K562 treated with DMSO at 1 percent for 48 hours (cell line): ENCODE results near the gene UCKL1. TPM values are rescaled to one million over a fixed set of nuclear protein-coding genes. Genes with fewer than 3 reads are reported as not detected.

Experiments used
- total RNA-seq: library from RNA; unstranded; fragments of 300-600 nt; gene quantifications from 2 replicates; pipeline ENCODE4 v1.2.3, GENCODE V29; 2022; ENCODE audit warnings: low replicate concordance; ENCODE audit errors: extremely low read depth

The UCKL1 gene
- total RNA-seq, result not detected in 2 replicates

GRCh38 chr20:63955827-63956663 is at the start of gene UCKL1:
TSS of gene UCKL1 (minus strand) at chr20:63956416. CDS start at chr20:63956372, 44 bp downstream.

DNA sequence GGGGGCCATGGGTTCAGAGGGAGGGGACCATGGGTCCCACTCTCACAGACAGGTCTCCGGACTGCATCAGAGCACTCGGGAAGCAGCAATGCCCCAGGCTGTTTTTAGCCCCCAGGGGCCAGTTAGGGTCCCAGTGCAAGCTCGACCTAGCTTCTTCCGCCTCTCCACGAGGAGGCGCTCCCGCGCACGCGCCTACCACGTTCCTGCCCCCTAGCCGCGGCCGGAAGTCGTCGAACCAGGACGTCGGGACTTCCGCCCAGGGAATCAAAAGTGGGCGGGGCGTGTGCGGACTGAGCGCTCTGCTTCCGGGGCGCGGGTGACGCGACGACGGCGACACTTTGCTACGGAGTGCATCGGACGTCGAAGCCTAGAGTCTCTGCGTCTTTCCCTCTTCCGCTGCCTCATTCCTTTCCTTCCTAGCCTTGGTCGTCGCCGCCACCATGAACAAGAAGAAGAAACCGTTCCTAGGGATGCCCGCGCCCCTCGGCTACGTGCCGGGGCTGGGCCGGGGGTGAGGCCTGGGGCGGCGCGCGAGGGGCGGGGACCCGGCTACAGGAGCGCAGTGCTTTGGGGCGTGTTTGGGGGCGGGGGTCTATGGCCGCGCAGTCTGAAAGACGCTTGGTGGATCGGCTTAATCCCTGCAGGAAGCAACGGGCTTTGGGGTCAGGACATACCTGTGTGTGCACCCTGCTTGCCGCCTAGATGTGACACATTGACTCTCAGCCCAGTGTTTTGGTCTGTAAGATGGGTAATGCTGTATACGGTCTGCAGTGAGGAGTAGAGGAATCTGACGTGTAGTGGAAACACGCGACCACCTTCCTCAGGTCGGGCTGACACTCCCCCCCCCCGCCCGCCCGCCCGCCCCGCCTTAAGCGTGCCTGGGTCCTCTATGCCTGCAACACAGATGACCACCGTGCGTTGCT is 24.9 kb upstream of the UCKL1 start, which contains the start of gene PRPF6:
Gene PRPF6 (plus strand): TSS at position 327 of the 923 bp plus-strand sequence. CDS start 114 bp downstream, at position 441.

DNA sequence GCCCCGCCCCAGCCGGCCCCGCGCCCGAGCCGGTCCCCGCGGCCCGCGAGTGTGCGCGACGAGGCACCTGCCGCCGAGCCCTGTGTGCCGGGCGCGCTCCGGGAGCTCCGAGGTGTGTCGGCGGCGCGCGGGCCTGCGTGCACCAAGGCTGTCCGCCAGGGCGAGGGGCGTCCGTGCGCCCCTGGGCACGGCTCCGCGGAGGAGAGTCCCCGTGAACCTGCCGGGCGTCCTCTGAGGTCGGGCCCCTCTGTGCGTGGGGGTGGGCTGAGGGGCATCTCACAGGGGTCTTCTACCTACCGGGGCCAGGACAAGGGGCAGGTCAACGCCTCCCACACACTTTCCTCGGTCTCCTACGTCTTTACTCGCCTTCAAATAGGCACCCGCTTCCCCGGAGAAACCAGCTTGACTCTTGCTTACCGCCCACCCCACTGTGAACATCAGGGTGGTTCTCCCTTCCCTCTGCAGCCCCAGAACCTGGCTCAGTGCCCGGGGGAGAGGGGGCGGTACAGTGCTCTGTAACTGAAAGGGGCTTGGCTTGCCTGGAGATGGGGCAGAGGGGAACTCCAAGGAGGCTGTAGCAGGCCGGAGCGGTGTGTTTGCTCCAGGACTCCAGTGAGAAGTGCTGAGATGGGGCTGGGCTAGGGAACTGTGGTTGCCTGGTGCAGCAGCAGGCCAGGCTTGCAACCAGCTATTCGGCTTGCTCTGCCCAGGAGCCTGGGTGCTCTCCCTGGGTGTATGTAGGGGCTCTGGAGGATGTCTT is 23.5 kb upstream of the UCKL1 start, which contains the start of gene SAMD10:
Gene SAMD10 (minus strand): TSS at position 86 of the 760 bp plus-strand sequence. CDS start 175 bp downstream, outside the sequence.

GRCh38 chr20:63969838-63970713 is 13.9 kb upstream of the UCKL1 start, which contains the start of gene ZNF512B:
TSS of gene ZNF512B (minus strand) at chr20:63969930. CDS start at chr20:63967950, 1,980 bp downstream.

DNA sequence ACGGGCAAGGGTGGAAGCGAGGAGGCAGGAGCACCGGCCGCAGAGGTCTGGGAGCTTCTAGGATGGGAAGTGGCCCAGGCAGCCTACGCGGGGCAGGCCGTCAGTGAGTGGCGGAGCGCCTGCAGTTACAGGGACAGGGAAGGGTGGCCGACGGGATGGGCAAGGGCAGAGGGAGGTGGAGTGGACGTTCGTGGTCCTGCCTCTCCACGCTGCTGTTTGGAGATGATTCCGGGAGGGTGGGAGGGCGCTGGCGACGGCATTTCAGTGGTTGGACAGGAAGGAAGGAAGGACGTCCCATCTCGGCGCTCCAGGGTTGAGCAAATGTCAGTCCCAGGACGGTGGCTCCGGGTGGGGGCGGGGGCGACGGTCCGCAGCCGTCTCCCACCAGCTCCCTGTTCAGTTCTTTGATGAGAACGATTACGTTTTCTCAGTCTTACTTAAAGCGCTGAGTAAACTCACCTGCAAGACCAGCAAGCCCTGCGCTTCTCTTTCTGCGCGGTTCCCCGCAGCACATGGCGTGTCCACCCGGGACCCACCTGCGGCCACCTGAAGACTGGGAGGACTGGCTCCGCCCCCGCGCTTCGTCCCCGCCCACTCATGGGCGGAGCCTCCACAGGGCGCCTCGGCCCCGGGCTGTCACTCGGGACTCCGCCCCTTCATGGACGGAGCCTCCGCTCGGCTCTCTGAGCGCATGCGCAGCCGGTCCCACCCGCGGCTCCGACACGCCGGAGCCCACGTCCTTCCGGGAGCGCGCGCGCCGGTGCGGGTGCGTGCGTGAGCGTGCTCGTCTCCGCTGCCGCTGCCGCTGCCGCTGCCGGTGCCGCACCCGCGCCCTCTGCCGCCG is 61.6 kb downstream of the UCKL1 start, which contains the start of gene DNAJC5:
Gene DNAJC5 (plus strand): TSS at position 769 of the 844 bp plus-strand sequence. CDS start 33,220 bp downstream, outside the sequence.

Other genes with a start within 250 kb of the UCKL1 start
- not detected in 2 replicates for gene ARFRP1, start 248.4 kb downstream of the UCKL1 start, total RNA-seq
- gene ZGPAT, start 248.4 kb downstream of the UCKL1 start, total RNA-seq, result not detected in 2 replicates
- gene LIME1, start 219.8 kb downstream of the UCKL1 start, total RNA-seq, result not detected in 2 replicates
- not detected in 2 replicates for gene SLC2A4RG, start 216.6 kb downstream of the UCKL1 start, total RNA-seq
- gene ZBTB46, start 125.2 kb downstream of the UCKL1 start, total RNA-seq, result not detected in 2 replicates
- gene ABHD16B, start 94.9 kb downstream of the UCKL1 start, total RNA-seq, result not detected in 2 replicates
- gene TPD52L2, start 91.1 kb downstream of the UCKL1 start, total RNA-seq, result not detected in 2 replicates
- not detected in 2 replicates for gene DNAJC5, start 61.3 kb downstream of the UCKL1 start, total RNA-seq
- not detected in 2 replicates for gene ZNF512B, start 13.5 kb upstream of the UCKL1 start, total RNA-seq
- gene SAMD10, start 23.2 kb upstream of the UCKL1 start, total RNA-seq, result not detected in 2 replicates
- gene PRPF6, start 24.7 kb upstream of the UCKL1 start, total RNA-seq, result not detected in 2 replicates
- gene C20orf204, start 79.8 kb upstream of the UCKL1 start, total RNA-seq, result not detected in 2 replicates
- gene SOX18, start 93.2 kb upstream of the UCKL1 start, total RNA-seq, result not detected in 2 replicates
- not detected in 2 replicates for gene TCEA2, start 106.8 kb upstream of the UCKL1 start, total RNA-seq
- not detected in 2 replicates for gene RGS19, start 123.1 kb upstream of the UCKL1 start, total RNA-seq
- not detected in 2 replicates for gene OPRL1, start 123.7 kb upstream of the UCKL1 start, total RNA-seq
- not detected in 2 replicates for gene LKAAEAR1, start 128.0 kb upstream of the UCKL1 start, total RNA-seq
- gene NPBWR2, start 151.1 kb upstream of the UCKL1 start, total RNA-seq, result not detected in 2 replicates
- gene MYT1, start 208.0 kb upstream of the UCKL1 start, total RNA-seq, result not detected in 2 replicates